Right cardiac atrium (tissue), 5 donors: ENCODE results near the gene NXPH4. TPM values are rescaled to one million over a fixed set of nuclear protein-coding genes. Genes with fewer than 3 reads are reported as not detected.
A peak's percentile ranks its signal among the peaks of the same experiment; 100 is the strongest.

Experiments
- ATAC-seq, 2 donors: fragments of 200-7000 bp; cut with Tn5 transposase; one replicate each; pipeline versions ENCODE4 v1.8.0 to v1.9.1; 2020; ENCODE audit warnings: moderate library complexity in 2 of 2, mild to moderate bottlenecking in 1 of 2
- DNase-seq, 3 donors: peaks; one replicate each; pipeline ENCODE4 v3.0.0-alpha.2; 2020
- H3K27ac ChIP-seq: one replicate; pipeline ENCODE4 v1.5.1; 2013; ENCODE audit warnings: mild to moderate bottlenecking, low read length, control low read depth, moderate library complexity
- H3K27me3 ChIP-seq: one replicate; pipeline ENCODE4 v1.6.1; 2013; ENCODE audit not compliant: control insufficient read depth, insufficient read depth
- H3K4me1 ChIP-seq: one replicate; pipeline ENCODE4 v1.6.1; 2013; ENCODE audit warnings: low read length; ENCODE audit not compliant: control insufficient read depth, insufficient read depth
- H3K4me3 ChIP-seq: one replicate; pipeline ENCODE4 v1.5.1; 2013; ENCODE audit warnings: low read length, control low read depth
- H3K9me3 ChIP-seq: one replicate; pipeline ENCODE4 v1.6.1; 2013; ENCODE audit warnings: low read length; ENCODE audit not compliant: control insufficient read depth
- WGBS: extraction: QIAGEN DNeasy Blood & Tissue Kit; methylation state at CpG from one replicate; pipeline ENCODE4 v1.1.7; 2013; 5-methylcytosine and 5-hydroxymethylcytosine counted together
- intact Hi-C, 4 donors: fragments of 100-400 bp; cut with DNase I; formaldehyde crosslinking; loops; one replicate each; pipeline versions ENCODE4 v1.11.0 to v1.14.0; 2022 to 2023
- polyA plus RNA-seq: library from polyadenylated mRNA; stranded (reverse); fragments of 200-250 nt; gene quantifications from one replicate; pipeline ENCODE4 v1.2.3, GENCODE V29; 2013
- total RNA-seq, 4 donors: library from RNA; stranded (reverse); fragmentation: NEBNext Ultra II Directional; extraction: Animal tissue kit (Norgen Biotek cat#: 25700); gene quantifications; one replicate each; pipeline ENCODE4 v1.2.1, GENCODE V29; 2021
- donor health status: healthy with polysubstance abuse.
- donor health status: DM: no; HTN: yes; CAD: no.
- donor health status: DM: no; HTN: no; CAD: no.
- donor health status: DM: no; HTN: yes; CAD: no; lungs with severe emphysema.
- donor health status: DM: yes; HTN: yes; CAD: no.

Gene NXPH4
- total and polyA plus RNA-seq, 5 donors = 0.11 to 1.2 (median 0.34) TPM; not detected in 1

GRCh38 chr12:57212701-57213057, 3.9 kb upstream of the NXPH4 start:
- WGBS = 67% methylated on average over 7 of the region's 7 CpGs
- Histone ChIP-seq H3K27ac (no peak overlapping the region), H3K4me3 (no peak overlapping the region), H3K9me3 (no peaks in the 10 kb centered on the region), H3K27me3 (no peaks in the 10 kb centered on the region), H3K4me1 (peaks cover 4% of the 10 kb centered on the region)
- ATAC-seq (no peak), DNase-seq (peak in 1 of 3 donors; percentile 64)
- intact Hi-C loops = loop anchor here in 3 of 4 donors (1.0 to 2.0 kb wide), 2 partner anchors 26 to 27 kb away; no protein-coding TSS in a partner anchor

GRCh38 chr12:57213058-57213715, 3.4 kb upstream of the NXPH4 start:
- DNase-seq = peak; percentile 87 to 95 (median 95)
- H3K4me3 ChIP-seq = no peak overlapping the region
- no peaks in the 10 kb centered on the region for H3K9me3 ChIP-seq
- no peak overlapping the region for H3K27ac ChIP-seq
- intact Hi-C loops = loop anchor here in 3 of 4 donors (1.0 to 2.0 kb wide), 2 partner anchors 26 kb away; no protein-coding TSS in a partner anchor
- H3K4me1 ChIP-seq = peaks cover 4% of the 10 kb centered on the region
- peak; percentile 64 to 70 for ATAC-seq
- WGBS = 8% methylated on average over 16 of the region's 16 CpGs
- H3K27me3 ChIP-seq = no peaks in the 10 kb centered on the region

- WGBS = 68% methylated on average over 4 of the region's 4 CpGs
- no peaks in the 10 kb centered on the region for H3K9me3 ChIP-seq
- H3K4me3 ChIP-seq = no peak overlapping the region
- H3K27me3 ChIP-seq = no peaks in the 10 kb centered on the region
- DNase-seq (no peak), ATAC-seq (no peak)
- no peak overlapping the region for H3K27ac ChIP-seq
- intact Hi-C loops = loop anchor here (1.0 to 2.0 kb wide), 2 partner anchors 25 kb away; no protein-coding TSS in a partner anchor
- peaks cover 4% of the 10 kb centered on the region for H3K4me1 ChIP-seq
These were observed 2.7 kb upstream of the NXPH4 start for GRCh38 chr12:57213763-57214397.

GRCh38 chr12:57214398-57214781, 2.2 kb upstream of the NXPH4 start:
- H3K27ac ChIP-seq = no peak overlapping the region
- no peaks in the 10 kb centered on the region for H3K4me1 ChIP-seq
- WGBS = 2% methylated on average over 14 of the region's 14 CpGs
- H3K27me3 ChIP-seq = no peaks in the 10 kb centered on the region
- no peak overlapping the region for H3K4me3 ChIP-seq
- intact Hi-C loops = loop anchor here in 1 of 4 donors (2.0 kb wide), 1 partner anchor 24 kb away; no protein-coding TSS in a partner anchor
- peak; percentile 64 to 85 (median 80) for DNase-seq
- H3K9me3 ChIP-seq = no peaks in the 10 kb centered on the region
- peak; percentile 30 to 50 for ATAC-seq

GRCh38 chr12:57215065-57215464, 1.5 kb upstream of the NXPH4 start:
- ATAC-seq (no peak), DNase-seq (peak in 1 of 3 donors; percentile 44)
- Histone ChIP-seq H3K4me3 (no peak overlapping the region), H3K4me1 (no peaks in the 10 kb centered on the region), H3K27ac (no peak overlapping the region), H3K9me3 (no peaks in the 10 kb centered on the region), H3K27me3 (no peaks in the 10 kb centered on the region)
- 31% methylated on average over 11 of the region's 11 CpGs for WGBS
- intact Hi-C loops = loop anchor here in 1 of 4 donors (2.0 kb wide), 1 partner anchor 24 kb away; no protein-coding TSS in a partner anchor

GRCh38 chr12:57215668-57216013, 953 bp upstream of the NXPH4 start:
- H3K4me1 ChIP-seq = no peaks in the 10 kb centered on the region

GRCh38 chr12:57216921-57217879, 606 bp downstream of the NXPH4 start:
- H3K27me3 ChIP-seq = no peaks in the 10 kb centered on the region
- intact Hi-C loops = no loop called here
- ATAC-seq (no peak), DNase-seq (peak in 1 of 3 donors; percentile 70)
- 3% methylated on average over 63 of the region's 63 CpGs for WGBS
- H3K27ac ChIP-seq = no peak overlapping the region
- H3K4me1 ChIP-seq = no peaks in the 10 kb centered on the region
- H3K9me3 ChIP-seq = no peaks in the 10 kb centered on the region
- H3K4me3 ChIP-seq = peak overlapping the region; percentile 46

More at GRCh38 chr12:57215668-57216013, 953 bp upstream of the NXPH4 start:
- Histone ChIP-seq H3K27me3 (no peaks in the 10 kb centered on the region), H3K27ac (no peak overlapping the region), H3K9me3 (no peaks in the 10 kb centered on the region), H3K4me3 (no peak overlapping the region)
- intact Hi-C loops = loop anchor here in 1 of 4 donors (2.0 kb wide), 1 partner anchor 23 kb away; no protein-coding TSS in a partner anchor
- ATAC-seq = no peak
- 13% methylated on average over 7 of the region's 7 CpGs for WGBS
- no peak for DNase-seq

GRCh38 chr12:57218030-57218853, 1.6 kb downstream of the NXPH4 start:
- WGBS = 82% methylated on average over 5 of the region's 5 CpGs

GRCh38 chr12:57219205-57219992, 2.8 kb downstream of the NXPH4 start:
- DNase-seq (no peak), ATAC-seq (no peak)
- Histone ChIP-seq H3K4me3 (no peak overlapping the region), H3K9me3 (no peaks in the 10 kb centered on the region), H3K27ac (no peak overlapping the region), H3K27me3 (no peaks in the 10 kb centered on the region), H3K4me1 (no peaks in the 10 kb centered on the region)
- 62% methylated on average over 14 of the region's 14 CpGs for WGBS
- intact Hi-C loops = no loop called here

More at GRCh38 chr12:57218030-57218853, 1.6 kb downstream of the NXPH4 start:
- H3K27me3 ChIP-seq = no peaks in the 10 kb centered on the region
- DNase-seq = no peak
- H3K27ac ChIP-seq = no peak overlapping the region
- no peak overlapping the region for H3K4me3 ChIP-seq
- ATAC-seq = no peak
- intact Hi-C loops = no loop called here
- H3K9me3 ChIP-seq = no peaks in the 10 kb centered on the region
- no peaks in the 10 kb centered on the region for H3K4me1 ChIP-seq
